GM10248 (cell line): Measurements from ENCODE around the gene CLCNKA.
A peak's percentile ranks its signal among the peaks of the same experiment; 100 is the strongest.

Source experiments
- CTCF ChIA-PET: fragments of 300-600 bp; sonication (Branson Sonifier 250); formaldehyde crosslinking; extraction: SDS; loops from one replicate; lab custom pipeline; 2021; ENCODE audit warnings: antibody characterized with exemption; lab: Yijun Ruan, JAX
- POLR2A ChIA-PET: fragments of 350-650 bp; sonication (Branson Sonifier 250); formaldehyde crosslinking; extraction: SDS; loops from one replicate; lab custom pipeline; 2020; ENCODE audit warnings: antibody characterized with exemption; lab: Yijun Ruan, JAX
- DNase-seq: peaks from one replicate; pipeline ENCODE4 v3.0.0; 2012; ENCODE audit errors: extremely low spot score
- CTCF ChIP-seq: IDR thresholded peaks from 2 replicates; pipeline ENCODE4 v1.5.1; 2012; ENCODE audit warnings: mild to moderate bottlenecking, low read depth; ENCODE audit errors: extremely low read depth, missing control alignments, control extremely low read depth

The CLCNKA gene

GRCh38 chr1:16081636-16082035 lies 59.8 kb downstream of the CLCNKA start:
- no peak for DNase-seq
- ChIA-PET CTCF (interaction anchor here (0.7 to 8.6 kb wide), 38 partner anchors 8 to 539 kb away, joined by 3 to 328 read pairs (median 4); partner anchors contain the start of genes CPLANE2 and FAM131C), POLR2A (no interaction called here)
- no peak for TF ChIP-seq CTCF

- DNase-seq: peak; percentile 79
- ChIA-PET CTCF (interaction anchor here (0.7 to 8.6 kb wide), 40 partner anchors 9 to 538 kb away, joined by 3 to 328 read pairs (median 4); partner anchors contain the start of gene FAM131C), POLR2A (no interaction called here)
- peak; percentile 65 for TF ChIP-seq CTCF
These were observed 60.6 kb downstream of the CLCNKA start for GRCh38 chr1:16082283-16083038.

- ChIA-PET POLR2A (interaction anchor here (0.6 kb wide), 1 partner anchor 284 kb away, joined by 3 read pairs; no protein-coding TSS in a partner anchor), CTCF (interaction anchor here (0.8 to 8.6 kb wide), 15 partner anchors 10 to 281 kb away, joined by 3 to 328 read pairs (median 6); partner anchors contain the start of gene FAM131C)
- TF ChIP-seq CTCF: no peak
- no peak for DNase-seq
These were observed 61.6 kb downstream of the CLCNKA start for GRCh38 chr1:16083486-16083885.
